Measurements from ENCODE around the gene RYR3. TPM values are rescaled to one million over a fixed set of nuclear protein-coding genes. Genes with fewer than 3 reads are reported as not detected.

Gene RYR3
- total RNA-seq, 1 donor from 2014 or later, result 1.5 TPM

- Mint-ChIP-seq H3K4me1 (ENCODE audit: low read depth, unreplicated experiment) (peaks cover 5% of the 10 kb centered on the region), H3K9me3 (ENCODE audit: unreplicated experiment) (no peaks in the 10 kb centered on the region), H3K27me3 (ENCODE audit: low read depth, unreplicated experiment) (peaks cover 10% of the 10 kb centered on the region), H3K27ac (ENCODE audit: unreplicated experiment) (no peak overlapping the region), H3K36me3 (ENCODE audit: low read depth, unreplicated experiment) (no peaks in the 10 kb centered on the region), H3K4me3 (ENCODE audit: unreplicated experiment) (no peak overlapping the region)
- Histone ChIP-seq H4K20me1 (ENCODE audit: insufficient read depth, low read length) (no peaks in the 10 kb centered on the region), H3K27me3 (ENCODE audit: insufficient read depth, low read length) (peaks cover 8% of the 10 kb centered on the region), H3K36me3 (ENCODE audit: insufficient read depth, low read length) (no peaks in the 10 kb centered on the region), H3K4me2 (ENCODE audit: low read length) (no peak overlapping the region), H3K9me3 (ENCODE audit: insufficient read depth, low read depth, low read length) (no peaks in the 10 kb centered on the region), H2AFZ (ENCODE audit: low read depth, low read length) (peak overlapping the region; percentile 5), H3K79me2 (ENCODE audit: insufficient read depth, low read length) (no peaks in the 10 kb centered on the region), H3K4me1 (ENCODE audit: insufficient read depth, low read length) (no peaks in the 10 kb centered on the region), H3K4me3 (ENCODE audit: insufficient read depth, low read depth, low read length) (no peak overlapping the region), H3K9ac (ENCODE audit: low read length) (no peak overlapping the region), H3K27ac (ENCODE audit: low read depth, low read length) (no peak overlapping the region)
- DNase-seq (ENCODE audit: low read depth) (no peak), FAIRE-seq (no peak)
- TF ChIP-seq EZH2 (IDR thresholded peaks at IDR 0.05; ENCODE audit: insufficient read depth, low read length) (no peak), CTCF (IDR thresholded peaks at IDR 0.05; ENCODE audit: insufficient read depth, low read depth, low read length) (peak; percentile 68)
These were observed 427.2 kb downstream of the RYR3 start for GRCh38 chr15:33737687-33738601.

- H3K79me2 ChIP-seq (ENCODE audit: insufficient read depth, low read length), result no peaks in the 10 kb centered on the region
- H3K27me3 ChIP-seq (ENCODE audit: insufficient read depth, low read length), result peaks cover 8% of the 10 kb centered on the region
- H3K36me3 ChIP-seq (ENCODE audit: insufficient read depth, low read length), result no peaks in the 10 kb centered on the region
- Mint-ChIP-seq H3K4me3 (ENCODE audit: unreplicated experiment) (no peak overlapping the region), H3K27me3 (ENCODE audit: low read depth, unreplicated experiment) (peaks cover 15% of the 10 kb centered on the region), H3K36me3 (ENCODE audit: low read depth, unreplicated experiment) (no peaks in the 10 kb centered on the region), H3K27ac (ENCODE audit: unreplicated experiment) (no peak overlapping the region), H3K4me1 (ENCODE audit: low read depth, unreplicated experiment) (peaks cover 5% of the 10 kb centered on the region), H3K9me3 (ENCODE audit: unreplicated experiment) (no peaks in the 10 kb centered on the region)
- no peak overlapping the region for H3K27ac ChIP-seq (ENCODE audit: low read depth, low read length)
- no peak for FAIRE-seq
- TF ChIP-seq EZH2 (IDR thresholded peaks at IDR 0.05; ENCODE audit: insufficient read depth, low read length) (no peak), CTCF (IDR thresholded peaks at IDR 0.05; ENCODE audit: insufficient read depth, low read depth, low read length) (no peak)
- no peak for DNase-seq (ENCODE audit: low read depth)
- no peaks in the 10 kb centered on the region for H4K20me1 ChIP-seq (ENCODE audit: insufficient read depth, low read length)
- H3K4me1 ChIP-seq (ENCODE audit: insufficient read depth, low read length), result no peaks in the 10 kb centered on the region
- no peak overlapping the region for H3K4me2 ChIP-seq (ENCODE audit: low read length)
- H3K4me3 ChIP-seq (ENCODE audit: insufficient read depth, low read depth, low read length), result no peak overlapping the region
- no peak overlapping the region for H2AFZ ChIP-seq (ENCODE audit: low read depth, low read length)
- H3K9ac ChIP-seq (ENCODE audit: low read length), result no peak overlapping the region
- no peaks in the 10 kb centered on the region for H3K9me3 ChIP-seq (ENCODE audit: insufficient read depth, low read depth, low read length)
These were observed 428.3 kb downstream of the RYR3 start for GRCh38 chr15:33738941-33739664.

Data from astrocyte (in vitro differentiated cells and primary cell).